GM12865 (cell line): Measurements from ENCODE around the gene DIP2B.
"Not testable (repeated sequence)": the region's sequence is repeated elsewhere in the genome, so short reads cannot be mapped to it uniquely, and the experiment has no call there.

ENCODE experiments used
- DNase-seq: peaks from one replicate; pipeline ENCODE4 v3.0.0; 2010; ENCODE audit warnings: low read depth
- H3K4me3 ChIP-seq: 2 replicates; pipeline ENCODE4 v1.5.1; 2011; ENCODE audit warnings: mild to moderate bottlenecking, low read depth, low read length, control low read depth
- TF ChIP-seq, protein P1 (sequence below): IDR thresholded peaks from 2 replicates; pipeline ENCODE4 v1.5.1; 2011; ENCODE audit warnings: low read length, control low read depth, low read depth, inconsistent platforms; ENCODE audit not compliant: insufficient read depth; ENCODE audit errors: missing control alignments

The DIP2B gene

DNA sequence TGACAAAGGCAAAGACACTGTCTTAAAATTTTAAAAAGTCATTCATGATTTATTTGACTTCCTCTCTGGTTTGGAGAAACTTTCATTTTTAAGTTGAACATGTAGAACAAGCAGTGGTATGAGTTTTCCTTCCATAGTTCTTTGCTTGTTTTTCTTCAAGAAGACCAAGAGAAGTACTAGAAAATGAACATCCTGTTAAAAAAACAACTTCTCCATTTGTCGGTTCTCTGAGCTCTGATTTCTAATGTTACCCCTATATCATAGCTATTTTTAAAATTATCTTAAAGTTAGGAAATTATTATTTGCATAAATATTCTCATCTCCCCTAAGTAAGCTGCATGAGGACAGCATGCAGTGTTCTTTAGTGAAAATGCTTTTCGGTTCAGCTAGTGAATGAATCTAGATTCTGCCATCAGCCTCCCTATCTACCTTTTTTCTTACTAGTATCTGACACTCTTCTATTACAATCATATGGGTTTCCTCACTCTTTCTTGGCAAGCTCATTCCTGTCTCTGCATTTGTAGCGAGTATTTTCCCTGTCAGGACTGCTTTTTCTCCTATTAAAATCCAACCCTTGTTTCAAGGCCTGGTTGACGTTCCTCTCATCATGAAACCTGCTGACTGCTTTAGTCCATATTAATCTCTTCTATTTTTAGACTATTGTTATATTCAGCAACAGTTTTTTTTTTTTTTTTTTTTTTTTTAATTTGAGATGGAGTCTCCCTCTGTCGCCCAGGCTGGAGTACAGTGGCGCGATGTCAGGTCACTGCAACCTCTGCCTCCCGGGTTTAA lies 15.8 kb downstream of the DIP2B start:
- H3K4me3 ChIP-seq: peak overlapping the region; percentile 27; the same call in 1 of the 2 replicates
- TF ChIP-seq, protein P1, sequence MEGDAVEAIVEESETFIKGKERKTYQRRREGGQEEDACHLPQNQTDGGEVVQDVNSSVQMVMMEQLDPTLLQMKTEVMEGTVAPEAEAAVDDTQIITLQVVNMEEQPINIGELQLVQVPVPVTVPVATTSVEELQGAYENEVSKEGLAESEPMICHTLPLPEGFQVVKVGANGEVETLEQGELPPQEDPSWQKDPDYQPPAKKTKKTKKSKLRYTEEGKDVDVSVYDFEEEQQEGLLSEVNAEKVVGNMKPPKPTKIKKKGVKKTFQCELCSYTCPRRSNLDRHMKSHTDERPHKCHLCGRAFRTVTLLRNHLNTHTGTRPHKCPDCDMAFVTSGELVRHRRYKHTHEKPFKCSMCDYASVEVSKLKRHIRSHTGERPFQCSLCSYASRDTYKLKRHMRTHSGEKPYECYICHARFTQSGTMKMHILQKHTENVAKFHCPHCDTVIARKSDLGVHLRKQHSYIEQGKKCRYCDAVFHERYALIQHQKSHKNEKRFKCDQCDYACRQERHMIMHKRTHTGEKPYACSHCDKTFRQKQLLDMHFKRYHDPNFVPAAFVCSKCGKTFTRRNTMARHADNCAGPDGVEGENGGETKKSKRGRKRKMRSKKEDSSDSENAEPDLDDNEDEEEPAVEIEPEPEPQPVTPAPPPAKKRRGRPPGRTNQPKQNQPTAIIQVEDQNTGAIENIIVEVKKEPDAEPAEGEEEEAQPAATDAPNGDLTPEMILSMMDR: no peak
- peak; percentile 38 for DNase-seq

DNA sequence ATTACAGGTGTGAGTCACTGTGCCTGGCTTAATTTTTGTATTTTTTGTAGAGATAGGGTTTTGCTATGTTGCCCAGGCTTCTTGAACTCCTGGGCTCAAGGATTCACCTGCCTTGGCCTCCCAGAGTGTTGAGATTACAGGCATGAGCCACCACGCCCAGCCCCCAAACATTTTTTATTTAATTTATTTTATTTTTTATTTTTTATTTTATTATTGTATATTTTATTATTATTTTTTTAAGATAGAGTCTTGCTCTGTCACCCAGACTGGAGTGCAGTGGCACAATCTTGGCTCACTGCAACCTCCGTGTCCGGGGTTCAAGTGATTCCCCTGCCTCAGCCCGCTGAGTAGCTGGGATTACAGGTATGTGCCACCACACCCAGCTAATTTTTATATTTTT lies 17.0 kb downstream of the DIP2B start:
- H3K4me3 ChIP-seq, DNase-seq: not testable (repeated sequence)

GRCh38 chr12:50523772-50524171 lies 19.0 kb downstream of the DIP2B start:
- H3K4me3 ChIP-seq: no peak overlapping the region
- TF ChIP-seq, protein P1: no peak
- DNase-seq: no peak

GRCh38 chr12:50524621-50525020 lies 19.8 kb downstream of the DIP2B start:
- no peak for DNase-seq
- TF ChIP-seq, protein P1: no peak
- no peak overlapping the region for H3K4me3 ChIP-seq

DNA sequence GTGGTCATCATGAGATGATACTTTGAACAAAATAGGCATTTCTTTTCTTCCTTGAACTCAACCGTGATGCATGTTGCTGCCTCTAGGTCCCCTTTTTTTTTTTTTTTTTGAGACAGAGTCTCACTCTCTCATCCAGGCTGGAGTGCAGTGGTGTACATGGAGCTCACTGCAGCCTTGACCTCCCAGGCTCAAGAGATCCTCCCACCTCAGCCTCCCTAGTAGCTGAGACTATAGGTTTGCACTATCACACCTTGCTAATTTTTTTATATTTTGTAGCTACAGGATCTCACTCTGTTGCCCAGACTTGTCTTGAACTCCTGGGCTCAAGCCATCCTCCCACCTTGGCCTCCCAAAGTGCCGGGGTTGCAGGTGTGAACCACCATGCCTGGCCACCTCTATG lies 20.6 kb downstream of the DIP2B start:
- H3K4me3 ChIP-seq: no peak overlapping the region
- TF ChIP-seq, protein P1: no peak
- no peak for DNase-seq

- TF ChIP-seq, protein P1: no peak
- no peak for DNase-seq
- no peak overlapping the region for H3K4me3 ChIP-seq
Observed at GRCh38 chr12:50527359-50527726, 22.6 kb downstream of the DIP2B start.

DNA sequence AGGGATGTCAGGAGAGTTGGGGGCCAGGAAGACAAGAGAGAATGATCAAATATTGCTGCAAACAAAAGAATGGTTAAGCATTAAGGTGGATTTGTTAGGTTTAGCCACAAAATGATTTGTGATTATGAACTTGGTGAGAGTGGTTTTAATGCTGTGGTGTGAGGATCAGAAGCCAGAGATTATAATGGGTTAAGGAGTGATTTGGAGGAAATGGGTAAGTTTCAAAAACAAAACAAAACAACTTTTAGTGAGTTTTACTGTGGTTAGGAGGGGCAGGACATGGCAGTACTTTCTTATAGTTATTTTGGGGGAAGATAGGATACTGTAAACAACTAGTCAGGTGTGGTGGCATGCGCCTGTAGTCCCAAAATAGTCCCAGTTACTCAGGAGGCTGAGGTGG lies 24.0 kb downstream of the DIP2B start:
- TF ChIP-seq, protein P1: no peak
- H3K4me3 ChIP-seq: no peak overlapping the region
- DNase-seq: no peak

- DNase-seq: no peak
- H3K4me3 ChIP-seq: no peak overlapping the region
- TF ChIP-seq, protein P1: no peak
Observed at GRCh38 chr12:50529345-50529744, 24.6 kb downstream of the DIP2B start.
